ENCODE data around the gene SYT15.
"Not testable (repeated sequence)": the region's sequence is repeated elsewhere in the genome, so short reads cannot be mapped to it uniquely, and the experiment has no call there.

GRCh38 chr10:46582568-46582967 lies 3.6 kb downstream of the SYT15 start:
- TF ChIP-seq CTCF, POLR2A (IDR thresholded peaks at IDR 0.05): not testable (repeated sequence)

Measured in Peyer's patch (tissue), 4 donors.